ENCODE data around the gene CDH13.

DNA sequence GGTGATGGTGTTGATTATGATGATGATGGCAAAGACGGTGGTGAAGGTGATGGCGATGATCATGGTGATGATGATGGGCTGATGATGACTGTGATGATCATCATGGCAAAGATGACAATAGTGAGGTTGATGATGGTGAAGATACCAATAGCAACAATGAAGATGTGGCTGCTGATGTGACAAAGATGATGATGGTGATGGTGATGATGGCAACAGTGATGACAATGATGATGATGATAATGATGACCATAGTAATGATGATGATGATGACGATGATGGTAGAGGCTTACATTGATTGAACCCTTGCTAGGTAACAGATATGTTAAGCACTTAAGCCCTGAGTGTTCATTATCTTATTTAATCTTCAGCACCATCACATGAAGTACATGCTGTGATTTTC, 817.2 kb downstream of the CDH13 start:
- TF ChIP-seq CTCF (IDR thresholded peaks at IDR 0.05) (no peak), POLR2A (IDR thresholded peaks at IDR 0.05) (no peak)

All from Peyer's patch (tissue), 4 donors.